ENCODE results near the gene CFB.
"Not testable (repeated sequence)": the region's sequence is repeated elsewhere in the genome, so short reads cannot be mapped to it uniquely, and the experiment has no call there.

CFB gene

GRCh38 chr6:31922942-31923341, 23.0 kb upstream of the CFB start:
- no peak for TF ChIP-seq SP1 (IDR thresholded peaks at IDR 0.05)
- POLR2A ChIA-PET, result interaction anchor here (1.0 to 2.1 kb wide), 3 partner anchors 21 to 127 kb away, joined by 3 to 14 read pairs (median 3); partner anchors contain the start of genes VARS1 and ZBTB12
- CTCF ChIA-PET, result interaction anchor here (0.6 to 1.1 kb wide), 6 partner anchors 19 to 146 kb away, joined by 3 to 5 read pairs (median 3); partner anchors contain the start of gene VWA7
- DNase-seq (ENCODE audit: extremely low spot score), result no peak

GRCh38 chr6:31927242-31927862, 18.5 kb upstream of the CFB start, which contains the start of gene C2:
Gene C2 (plus strand): TSS chr6:31927717. CDS start chr6:31927753, 36 bp downstream.
- TF ChIP-seq BHLHE40 (IDR thresholded peaks at IDR 0.05; ENCODE audit: borderline replicate concordance) (no peak), CTBP1 (IDR thresholded peaks at IDR 0.05; ENCODE audit: borderline replicate concordance) (no peak), FOXA1 (IDR thresholded peaks at IDR 0.05) (no peak), L3MBTL2 (conservative IDR thresholded peaks at IDR 0.05) (no peak), HDGF (IDR thresholded peaks at IDR 0.05; ENCODE audit: borderline replicate concordance) (no peak), SP1 (IDR thresholded peaks at IDR 0.05) (no peak), ARNT (IDR thresholded peaks at IDR 0.05) (no peak), SUZ12 (IDR thresholded peaks at IDR 0.05) (no peak), FOXK2 (IDR thresholded peaks at IDR 0.05) (no peak), ELF4 (IDR thresholded peaks at IDR 0.05) (no peak), FOXM1 (IDR thresholded peaks at IDR 0.05; ENCODE audit: borderline replicate concordance) (no peak), ZNF384 (IDR thresholded peaks at IDR 0.05) (no peak), NFRKB (IDR thresholded peaks at IDR 0.05) (no peak), LEF1 (IDR thresholded peaks at IDR 0.05; ENCODE audit: borderline replicate concordance) (no peak), PKNOX1 (IDR thresholded peaks at IDR 0.05) (no peak), TARDBP (IDR thresholded peaks at IDR 0.05) (no peak)
- no peak for DNase-seq (ENCODE audit: extremely low spot score)
- POLR2A ChIA-PET, result no interaction called here
- CTCF ChIA-PET, result no interaction called here

- DNase-seq (ENCODE audit: extremely low spot score), result no peak
- ChIA-PET CTCF (no interaction called here), POLR2A (no interaction called here)
- TF ChIP-seq ZNF384 (IDR thresholded peaks at IDR 0.05) (no peak), NFRKB (IDR thresholded peaks at IDR 0.05) (no peak), FOXK2 (IDR thresholded peaks at IDR 0.05) (no peak), LEF1 (IDR thresholded peaks at IDR 0.05; ENCODE audit: borderline replicate concordance) (no peak), SP1 (IDR thresholded peaks at IDR 0.05) (no peak)
Measured at GRCh38 chr6:31927863-31928671, 17.8 kb upstream of the CFB start.

GRCh38 chr6:31928672-31928939, 17.3 kb upstream of the CFB start:
- TF ChIP-seq ELF4 (IDR thresholded peaks at IDR 0.05), result no peak
- ChIA-PET CTCF (no interaction called here), POLR2A (no interaction called here)
- DNase-seq (ENCODE audit: extremely low spot score), result no peak

- CTCF ChIA-PET, result no interaction called here
- POLR2A ChIA-PET, result no interaction called here
- DNase-seq (ENCODE audit: extremely low spot score), result no peak
- TF ChIP-seq LEF1 (IDR thresholded peaks at IDR 0.05; ENCODE audit: borderline replicate concordance), result no peak
- TF ChIP-seq BHLHE40 (IDR thresholded peaks at IDR 0.05; ENCODE audit: borderline replicate concordance), result no peak
- no peak for TF ChIP-seq L3MBTL2 (conservative IDR thresholded peaks at IDR 0.05)
- TF ChIP-seq ELF4 (IDR thresholded peaks at IDR 0.05), result no peak
- no peak for TF ChIP-seq ARNT (IDR thresholded peaks at IDR 0.05)
- no peak for TF ChIP-seq NFRKB (IDR thresholded peaks at IDR 0.05)
- no peak for TF ChIP-seq SP1 (IDR thresholded peaks at IDR 0.05)
- TF ChIP-seq SUZ12 (IDR thresholded peaks at IDR 0.05), result no peak
- TF ChIP-seq FOXM1 (IDR thresholded peaks at IDR 0.05; ENCODE audit: borderline replicate concordance), result no peak
- no peak for TF ChIP-seq FOXK2 (IDR thresholded peaks at IDR 0.05)
Measured at GRCh38 chr6:31930962-31931361, 14.9 kb upstream of the CFB start.

- POLR2A ChIA-PET; DNase-seq (ENCODE audit: extremely low spot score); CTCF ChIA-PET: not testable (repeated sequence)
Measured at GRCh38 chr6:31932137-31932536, 13.8 kb upstream of the CFB start.

GRCh38 chr6:31933537-31933936, 12.4 kb upstream of the CFB start:
- DNase-seq (ENCODE audit: extremely low spot score), result no peak
- ChIA-PET POLR2A (no interaction called here), CTCF (no interaction called here)
- no peak for TF ChIP-seq ZNF384 (IDR thresholded peaks at IDR 0.05)
- TF ChIP-seq NFRKB (IDR thresholded peaks at IDR 0.05), result no peak
- no peak for TF ChIP-seq FOXA1 (IDR thresholded peaks at IDR 0.05)
- TF ChIP-seq SUZ12 (IDR thresholded peaks at IDR 0.05), result no peak

GRCh38 chr6:31935021-31935420, 10.9 kb upstream of the CFB start:
- ChIA-PET POLR2A (no interaction called here), CTCF (no interaction called here)
- TF ChIP-seq TARDBP (IDR thresholded peaks at IDR 0.05) (no peak), PKNOX1 (IDR thresholded peaks at IDR 0.05) (no peak), L3MBTL2 (conservative IDR thresholded peaks at IDR 0.05) (no peak), NFRKB (IDR thresholded peaks at IDR 0.05) (no peak), LEF1 (IDR thresholded peaks at IDR 0.05; ENCODE audit: borderline replicate concordance) (no peak), FOXA1 (IDR thresholded peaks at IDR 0.05) (no peak), HDGF (IDR thresholded peaks at IDR 0.05; ENCODE audit: borderline replicate concordance) (no peak), FOXM1 (IDR thresholded peaks at IDR 0.05; ENCODE audit: borderline replicate concordance) (no peak), SP1 (IDR thresholded peaks at IDR 0.05) (no peak), FOXK2 (IDR thresholded peaks at IDR 0.05) (no peak), BHLHE40 (IDR thresholded peaks at IDR 0.05; ENCODE audit: borderline replicate concordance) (no peak), SUZ12 (IDR thresholded peaks at IDR 0.05) (no peak), ARNT (IDR thresholded peaks at IDR 0.05) (no peak), ELF4 (IDR thresholded peaks at IDR 0.05) (no peak), CTBP1 (IDR thresholded peaks at IDR 0.05; ENCODE audit: borderline replicate concordance) (no peak)
- no peak for DNase-seq (ENCODE audit: extremely low spot score)

All from HEK293T (cell line).